Osteoblast (primary cell): ENCODE measurements around the gene PTGER1. TPM values are rescaled to one million over a fixed set of nuclear protein-coding genes. Genes with fewer than 3 reads are reported as not detected.

Source experiments
- DNase-seq: peaks from one replicate; pipeline ENCODE4 v3.0.0; 2011; ENCODE audit warnings: low spot score, mixed read lengths; ENCODE audit not compliant: insufficient read length; ENCODE audit errors: missing footprints
- H2AFZ ChIP-seq: 2 replicates; pipeline ENCODE4 v1.6.0; 2011; ENCODE audit warnings: mild to moderate bottlenecking, low read length
- H3K27ac ChIP-seq: 2 replicates; pipeline ENCODE4 v1.5.1; 2011; ENCODE audit warnings: mild to moderate bottlenecking, low read depth, low read length, moderate library complexity
- H3K27me3 ChIP-seq: 2 replicates; pipeline ENCODE4 v1.6.0; 2012; ENCODE audit warnings: mild to moderate bottlenecking, control low read depth, inconsistent platforms, low read length, moderate library complexity; ENCODE audit not compliant: insufficient read depth
- H3K36me3 ChIP-seq: 2 replicates; pipeline ENCODE4 v1.5.1; 2011; ENCODE audit warnings: mild to moderate bottlenecking, low read length, control low read depth, moderate library complexity; ENCODE audit not compliant: insufficient read depth
- H3K4me1 ChIP-seq: 2 replicates; pipeline ENCODE4 v1.5.1; 2011; ENCODE audit warnings: mild to moderate bottlenecking, low read length, control low read depth, moderate library complexity; ENCODE audit not compliant: insufficient read depth
- H3K4me2 ChIP-seq: 2 replicates; pipeline ENCODE4 v1.6.0; 2011; ENCODE audit warnings: mild to moderate bottlenecking, low read length; ENCODE audit not compliant: insufficient read depth
- H3K4me3 ChIP-seq: fragments of 200-600 bp; sonication (generic); 3 replicates; pipeline ENCODE4 v1.5.1; 2012; ENCODE audit warnings: mild to moderate bottlenecking, low read length, inconsistent platforms; ENCODE audit not compliant: insufficient read depth
- H3K79me2 ChIP-seq: 2 replicates; pipeline ENCODE4 v1.6.0; 2012; ENCODE audit warnings: mild to moderate bottlenecking, low read length, control low read depth, inconsistent platforms; ENCODE audit not compliant: insufficient read depth
- H3K9me3 ChIP-seq: 2 replicates; pipeline ENCODE4 v1.5.1; 2011; ENCODE audit warnings: low read depth, low read length, control low read depth
- H4K20me1 ChIP-seq: 2 replicates; pipeline ENCODE4 v1.6.0; 2012; ENCODE audit warnings: mild to moderate bottlenecking, low read length, control low read depth; ENCODE audit not compliant: insufficient read depth
- CTCF ChIP-seq: IDR thresholded peaks from 2 replicates; pipeline ENCODE4 v1.5.1; 2011; ENCODE audit warnings: mild to moderate bottlenecking, low read depth, low read length, moderate library complexity; ENCODE audit errors: extremely low read depth
- total RNA-seq: library from RNA; depleted of rRNA; stranded (reverse); fragments of >200 nt; gene quantifications from 2 replicates; pipeline ENCODE4 v1.2.3, GENCODE V29; 2012

PTGER1 gene
- total RNA-seq, 1 donor = 0.72 TPM

DNA sequence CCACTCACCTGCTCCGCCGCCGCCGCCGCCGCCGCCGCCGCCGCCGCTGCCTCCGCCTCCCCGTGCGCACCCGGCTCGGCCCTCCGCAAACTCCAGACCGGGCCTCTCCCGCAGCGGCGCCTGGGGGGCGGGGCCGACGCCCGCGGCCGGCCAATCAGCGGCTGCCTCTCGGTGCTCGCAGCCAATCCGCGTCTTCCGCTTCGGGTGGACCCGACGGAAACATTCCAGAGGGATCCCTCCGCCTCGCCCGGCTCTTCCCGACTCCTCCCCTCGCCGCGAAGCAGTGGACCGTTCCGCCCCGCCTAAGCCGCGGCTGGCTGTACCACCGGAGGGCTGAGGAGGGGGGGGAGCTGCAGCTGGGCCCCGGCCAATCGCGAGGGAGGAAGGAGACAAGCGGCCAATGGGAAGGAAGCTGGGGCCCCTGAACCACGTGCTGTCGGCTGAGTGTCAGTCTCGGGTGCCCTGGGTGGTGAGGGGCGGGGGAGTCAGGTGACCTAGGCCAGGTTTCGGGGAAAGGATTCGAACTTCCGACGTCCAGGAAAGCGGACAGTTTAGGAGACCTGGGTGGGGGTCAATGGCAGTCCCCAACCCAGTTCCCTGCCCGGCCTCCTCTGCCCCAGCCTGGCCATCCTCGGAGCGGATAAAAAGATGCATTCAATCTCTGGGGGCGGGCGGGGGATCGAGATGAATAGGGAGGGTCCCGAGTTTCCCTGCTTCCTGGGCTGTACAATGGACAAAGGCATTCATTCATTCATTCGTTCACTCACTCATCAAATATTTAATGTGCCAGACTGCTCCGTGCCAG, 21.1 kb upstream of the PTGER1 start, which contains the start of gene GIPC1:
Gene GIPC1 (minus strand): TSS at position 99 of the 805 bp plus-strand sequence. CDS start 13,151 bp downstream, outside the sequence.
- peaks cover 17% of the 10 kb centered on the region for H4K20me1 ChIP-seq
- peak within 1 kb of the TSS; percentile 56 for H3K27ac ChIP-seq

DNA sequence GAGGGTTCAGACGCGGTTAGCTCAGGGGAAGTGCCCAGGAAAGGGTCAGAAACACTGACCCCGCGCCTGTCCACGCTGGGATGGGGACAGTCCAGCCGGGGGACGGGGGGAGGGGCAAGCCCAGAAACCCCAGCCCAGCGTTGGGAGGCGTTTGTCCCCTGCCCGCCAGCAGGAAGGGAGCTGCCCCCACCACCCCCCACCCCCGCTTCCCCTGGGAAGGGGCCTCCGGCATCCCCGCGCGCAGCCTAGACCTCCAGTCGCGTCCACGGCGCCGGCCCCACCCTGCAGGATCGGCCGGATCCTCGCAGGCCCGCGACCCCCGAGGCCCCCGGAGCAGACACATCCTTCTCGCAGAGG, 20.5 kb upstream of the PTGER1 start:
- no peaks in the 10 kb centered on the region for H3K27me3 ChIP-seq
- no peaks in the 10 kb centered on the region for H3K9me3 ChIP-seq
- no peak for DNase-seq
- peaks cover 17% of the 10 kb centered on the region for H4K20me1 ChIP-seq
- H3K4me3 ChIP-seq = peak overlapping the region; percentile 95
- no peak for TF ChIP-seq CTCF
- H3K4me1 ChIP-seq = peaks cover 27% of the 10 kb centered on the region
- peaks cover 39% of the 10 kb centered on the region for H3K79me2 ChIP-seq
- peak overlapping the region; percentile 41 for H2AFZ ChIP-seq
- H3K4me2 ChIP-seq = peak overlapping the region; percentile 97
- H3K36me3 ChIP-seq = peaks cover 21% of the 10 kb centered on the region
- H3K27ac ChIP-seq = no peak overlapping the region

More for the DNA sequence above, 21.1 kb upstream of the PTGER1 start, which contains the start of gene GIPC1:
- Histone ChIP-seq H3K9me3 (no peaks in the 10 kb centered on the region), H3K4me1 (peaks cover 27% of the 10 kb centered on the region), H2AFZ (peak within 1 kb of the TSS; percentile 71), H3K4me2 (peak within 1 kb of the TSS; percentile 97), H3K27me3 (no peaks in the 10 kb centered on the region), H3K4me3 (peak within 1 kb of the TSS; percentile 95), H3K36me3 (peaks cover 17% of the 10 kb centered on the region), H3K79me2 (peaks cover 39% of the 10 kb centered on the region)
- DNase-seq = peak; percentile 100
- no peak for TF ChIP-seq CTCF

DNA sequence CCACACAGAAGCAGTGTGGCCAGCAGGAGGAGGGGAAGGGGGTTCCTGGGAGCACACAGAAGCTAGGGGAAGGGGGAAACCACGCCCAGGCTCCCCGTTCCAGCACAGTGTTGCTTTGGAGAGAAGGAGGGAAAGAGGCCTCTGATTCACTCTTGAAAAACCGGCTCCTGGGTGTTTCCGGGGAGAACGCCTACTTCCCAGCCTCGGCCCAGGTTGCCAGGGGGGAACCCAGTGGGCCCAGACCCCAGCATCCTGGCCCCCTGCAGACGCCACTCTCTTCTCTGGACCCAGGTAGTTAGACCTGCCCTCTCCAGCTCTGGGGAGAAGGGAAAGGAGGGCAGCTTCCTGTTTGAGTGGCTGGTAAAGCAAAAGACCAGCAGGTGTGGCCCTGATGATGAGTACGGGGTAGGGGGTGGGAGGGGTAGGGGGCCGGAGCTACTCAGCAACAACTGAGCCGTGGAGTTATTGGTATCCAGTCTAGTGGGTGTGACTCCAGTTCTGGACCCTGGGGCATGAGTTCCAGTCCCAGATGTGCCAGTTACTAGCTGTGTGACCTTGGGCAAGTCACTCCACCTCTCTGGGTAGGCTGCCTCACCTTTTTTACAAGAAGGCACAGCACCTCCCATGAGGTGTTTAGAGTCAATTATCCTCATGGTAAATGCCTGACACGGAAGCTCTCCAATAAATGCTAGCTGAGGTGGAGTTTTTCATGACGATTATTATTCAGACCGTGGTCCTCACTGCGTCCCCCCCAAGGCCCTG, 19.9 kb upstream of the PTGER1 start:
- Histone ChIP-seq H3K4me1 (peaks cover 27% of the 10 kb centered on the region), H3K36me3 (peaks cover 21% of the 10 kb centered on the region), H4K20me1 (peaks cover 17% of the 10 kb centered on the region), H3K27me3 (no peaks in the 10 kb centered on the region), H3K4me3 (peak overlapping the region; percentile 95), H3K27ac (peak overlapping the region; percentile 37), H2AFZ (peak overlapping the region; percentile 41), H3K79me2 (peaks cover 39% of the 10 kb centered on the region), H3K9me3 (no peaks in the 10 kb centered on the region), H3K4me2 (peak overlapping the region; percentile 97)
- DNase-seq = peak; percentile 97
- no peak for TF ChIP-seq CTCF

GRCh38 chr19:14494411-14494810, 19.3 kb upstream of the PTGER1 start:
- no peak overlapping the region for H2AFZ ChIP-seq
- peaks cover 42% of the 10 kb centered on the region for H3K79me2 ChIP-seq
- peak overlapping the region; percentile 97 for H3K4me2 ChIP-seq
- no peaks in the 10 kb centered on the region for H3K9me3 ChIP-seq
- no peak for DNase-seq
- peak overlapping the region; percentile 37 for H3K27ac ChIP-seq
- peak overlapping the region; percentile 95 for H3K4me3 ChIP-seq
- TF ChIP-seq CTCF = no peak
- peaks cover 17% of the 10 kb centered on the region for H4K20me1 ChIP-seq
- H3K36me3 ChIP-seq = peaks cover 25% of the 10 kb centered on the region
- H3K4me1 ChIP-seq = peaks cover 27% of the 10 kb centered on the region
- no peaks in the 10 kb centered on the region for H3K27me3 ChIP-seq
